SIG-M5 treated with dmso at 0.1 percent for 504 hours (cell line): Measurements from ENCODE around the gene CHMP5.

Source experiments
- DNase-seq: peaks from one replicate; lab custom pipeline; 2025; ENCODE audit not compliant: unreplicated experiment; lab: John Stamatoyannopoulos, UW

Gene CHMP5

DNA sequence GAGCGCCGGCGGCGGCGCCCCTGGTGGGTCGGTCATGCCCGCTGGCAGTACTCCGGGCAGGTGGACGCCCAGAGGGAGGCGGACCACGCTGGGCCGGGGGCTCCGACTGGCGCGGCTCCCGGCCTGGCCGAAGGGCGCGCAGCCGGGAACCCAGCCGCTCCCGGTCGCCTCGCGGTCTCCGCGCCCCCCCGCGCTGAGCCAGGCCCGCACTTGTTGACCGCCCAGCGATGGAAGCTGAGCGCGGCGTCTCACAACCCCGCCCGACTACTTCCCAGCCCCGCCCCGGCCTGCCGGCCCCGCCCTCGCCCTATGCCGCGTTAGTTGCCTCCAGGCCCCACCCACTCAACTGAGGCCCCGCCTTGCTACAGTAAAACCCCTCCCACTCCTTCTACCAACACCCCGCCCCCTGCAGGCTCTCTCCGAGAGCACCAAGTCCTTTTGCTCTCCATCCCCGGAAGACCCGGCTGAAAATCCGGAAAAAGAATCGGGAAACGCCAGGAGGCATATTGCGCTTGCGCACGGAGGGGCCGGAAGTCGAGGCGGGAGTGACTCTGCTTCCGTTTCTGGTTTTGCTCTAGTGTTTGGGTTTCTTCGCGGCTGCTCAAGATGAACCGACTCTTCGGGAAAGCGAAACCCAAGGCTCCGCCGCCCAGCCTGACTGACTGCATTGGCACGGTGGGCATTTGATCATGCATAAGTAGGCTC lies at the start of gene CHMP5, which contains the start of gene BAG1:
TSS of gene CHMP5 (plus strand) at position 577 of the 705 bp plus-strand sequence. CDS start at position 607, 30 bp downstream.
TSS of gene BAG1 (minus strand) at position 236 of the 705 bp plus-strand sequence.
- DNase-seq = peak; percentile 98

DNA sequence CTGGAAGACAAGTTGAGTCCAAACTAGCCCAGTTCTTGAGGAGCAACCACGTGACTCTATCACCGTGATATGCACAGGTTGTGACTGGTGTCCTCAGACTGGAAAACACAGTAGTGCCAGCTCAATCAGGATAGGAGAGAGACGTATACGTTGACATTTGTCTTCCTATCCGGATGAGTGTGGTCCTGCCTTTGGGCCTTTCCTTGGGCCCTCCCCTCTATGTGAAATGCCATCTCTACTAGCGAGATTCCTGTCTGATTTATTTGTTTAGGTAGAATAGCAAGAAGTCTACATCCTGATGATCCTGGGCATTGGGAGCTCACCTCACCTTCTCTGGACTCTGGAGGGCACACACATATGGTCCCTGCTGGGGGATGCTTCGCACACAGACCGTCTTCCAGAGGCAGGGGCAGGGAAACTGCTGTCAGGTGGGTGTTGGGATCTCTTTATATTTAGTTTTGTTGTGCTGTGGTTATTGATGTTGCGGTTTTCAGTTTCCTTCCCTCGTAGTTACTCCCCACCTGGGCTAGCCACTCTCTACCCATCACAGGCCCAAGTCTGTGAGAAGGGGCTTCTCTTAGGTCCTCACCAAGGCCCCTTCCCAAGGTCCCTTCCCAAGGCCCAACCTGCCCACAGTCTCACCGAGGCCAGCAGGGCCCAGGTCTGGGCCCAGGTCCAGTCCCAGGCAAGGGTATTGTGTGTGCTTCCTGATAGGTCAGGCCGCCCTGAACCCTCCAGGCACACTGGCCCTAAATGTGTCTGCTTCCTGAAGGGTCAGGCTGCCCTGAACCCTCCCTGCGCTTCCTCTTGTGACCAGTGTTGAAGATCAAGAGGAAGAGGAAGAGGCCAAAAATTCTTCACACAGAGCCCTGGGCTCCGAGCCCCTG lies 43.9 kb upstream of the CHMP5 start:
- DNase-seq = no peak

DNA sequence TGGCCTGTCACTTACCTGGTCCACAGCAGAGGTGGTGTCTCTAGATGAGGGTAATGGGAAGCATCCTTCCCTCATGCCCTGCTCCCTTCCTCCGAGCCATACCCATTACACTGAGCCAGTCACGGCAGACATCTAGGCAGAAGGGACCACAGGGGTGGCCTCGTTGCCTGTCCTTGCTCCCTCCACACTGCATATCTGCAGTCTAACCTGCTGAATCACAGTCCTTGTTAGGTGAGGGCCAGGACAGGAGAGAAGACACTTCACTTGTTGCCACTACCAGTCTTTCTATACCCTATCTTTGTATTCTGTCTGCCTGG lies 43.3 kb upstream of the CHMP5 start:
- DNase-seq = no peak

- no peak for DNase-seq
Measured at GRCh38 chr9:33222031-33222430, 42.8 kb upstream of the CHMP5 start.

- DNase-seq = no peak
Measured at GRCh38 chr9:33223696-33224095, 41.2 kb upstream of the CHMP5 start.

- peak; percentile 59 for DNase-seq
Measured at GRCh38 chr9:33225319-33226147, 39.3 kb upstream of the CHMP5 start.

DNA sequence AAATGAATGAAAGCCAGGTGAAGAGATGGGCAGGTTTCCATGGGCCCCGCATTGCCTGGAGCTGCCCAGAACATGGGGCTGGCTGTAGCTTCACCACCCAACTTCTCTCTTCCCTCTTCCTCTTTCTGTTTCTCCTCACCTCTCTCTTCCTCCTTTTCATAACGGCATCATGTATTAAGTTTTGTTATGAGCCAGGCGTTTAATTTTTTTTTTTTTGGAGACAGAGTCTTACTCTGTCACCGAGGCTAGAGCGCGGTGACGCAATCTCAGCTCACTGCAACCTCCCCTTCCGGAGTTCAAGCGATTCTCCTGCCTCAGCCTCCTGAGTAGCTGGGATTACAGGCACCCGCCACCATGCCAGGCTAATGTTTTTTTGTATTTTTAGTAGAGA lies 37.8 kb upstream of the CHMP5 start:
- DNase-seq = peak; percentile 95

- no peak for DNase-seq
Measured at GRCh38 chr9:33227741-33228140, 37.1 kb upstream of the CHMP5 start.

- no peak for DNase-seq
Measured at GRCh38 chr9:33228606-33229005, 36.2 kb upstream of the CHMP5 start.

DNA sequence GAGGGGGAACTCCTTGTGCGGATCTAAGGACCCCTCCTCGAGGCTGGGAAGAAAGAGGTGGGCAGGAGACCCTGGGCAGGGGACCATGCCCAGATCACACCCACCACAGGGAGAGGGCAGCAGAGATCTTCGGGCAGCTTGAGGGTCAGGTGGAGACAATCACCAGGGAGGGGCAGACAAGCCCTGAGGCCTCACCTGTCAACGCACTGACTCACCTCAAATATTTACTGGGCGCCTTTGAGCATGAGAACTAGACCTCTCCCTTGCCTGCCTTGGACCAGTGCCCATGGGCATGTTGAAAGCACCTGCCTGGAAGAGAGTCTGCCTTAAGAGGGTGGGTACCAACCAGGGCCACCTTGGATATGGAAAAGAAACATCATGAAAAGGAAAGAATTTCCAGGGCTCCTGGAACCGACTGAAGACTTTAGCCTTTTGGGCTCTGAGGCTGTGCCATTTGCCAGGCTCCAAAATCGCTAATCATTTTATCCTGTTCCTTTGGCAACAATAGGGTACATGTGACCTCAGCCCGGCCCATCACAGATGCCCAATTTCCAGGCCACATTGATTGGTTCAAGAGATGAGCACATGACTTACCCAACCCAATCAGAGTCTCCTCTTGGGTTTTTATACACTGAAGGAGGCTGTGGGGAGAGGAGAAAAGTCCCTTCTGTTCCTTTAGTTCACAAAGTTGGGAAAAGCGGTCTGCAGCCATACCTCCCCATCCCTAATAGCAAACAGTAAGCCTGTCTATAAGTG lies 35.3 kb upstream of the CHMP5 start:
- peak; percentile 62 for DNase-seq

DNA sequence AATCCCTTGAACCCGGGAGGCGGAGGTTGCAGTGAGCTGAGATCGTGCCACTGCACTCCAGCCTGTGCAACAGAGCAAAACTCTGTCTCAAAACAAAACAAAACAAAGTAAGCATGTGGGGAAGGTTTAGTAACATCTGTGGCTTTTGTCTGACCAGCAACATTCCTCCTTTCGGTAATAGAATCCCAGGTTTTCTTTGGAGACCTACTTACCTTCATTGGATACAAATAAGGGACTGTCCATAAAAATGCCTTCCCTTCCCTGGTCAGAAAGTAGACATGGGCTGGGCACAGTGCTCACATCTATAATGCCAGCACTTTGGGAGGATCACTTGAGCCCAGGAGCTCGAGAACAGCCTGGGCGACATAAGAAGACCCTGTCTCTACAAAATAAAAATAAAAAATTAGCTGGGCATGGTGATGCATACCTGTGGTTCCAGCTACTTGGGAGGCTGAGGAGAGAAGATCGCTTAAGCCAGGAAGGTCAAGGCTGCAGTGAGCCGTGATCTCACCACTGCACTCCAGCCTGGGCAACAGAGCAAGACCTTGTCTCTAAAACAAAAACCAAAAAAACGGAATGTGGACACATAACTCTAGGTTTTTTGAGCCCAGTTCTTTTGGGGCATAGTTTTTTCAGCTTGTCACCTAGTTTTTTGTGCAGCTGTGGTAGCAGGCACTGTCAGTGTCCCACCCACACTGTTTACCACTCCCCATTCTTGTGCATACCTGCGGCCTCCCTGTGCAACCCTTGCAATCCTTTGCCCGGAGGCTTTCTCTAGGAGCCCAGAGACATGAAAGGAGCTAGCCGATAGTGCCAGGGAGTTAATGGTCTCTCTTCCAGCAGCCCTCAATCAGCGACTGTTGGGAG lies 33.9 kb upstream of the CHMP5 start:
- no peak for DNase-seq

- DNase-seq = no peak
Measured at GRCh38 chr9:33231623-33231942, 33.3 kb upstream of the CHMP5 start.

DNA sequence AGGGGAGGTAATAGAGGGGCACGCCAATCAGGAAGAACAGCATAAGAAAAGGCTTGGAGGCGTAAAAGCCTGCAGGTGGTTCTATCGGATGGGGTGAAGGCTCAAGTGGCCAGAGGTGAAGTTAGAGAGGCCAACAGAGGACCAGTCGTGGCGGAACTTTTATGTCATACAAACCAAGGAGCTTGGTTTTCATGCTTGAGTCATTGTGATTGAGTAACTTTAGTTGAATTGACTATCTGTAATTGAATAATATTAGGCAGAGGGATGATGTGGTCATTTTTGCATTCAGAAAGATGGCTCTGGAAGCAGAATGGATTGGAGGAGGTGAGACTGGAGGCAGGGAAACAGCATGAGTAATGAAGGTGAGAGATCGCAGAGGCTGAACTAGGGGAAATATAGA lies 32.0 kb upstream of the CHMP5 start:
- DNase-seq = no peak

DNA sequence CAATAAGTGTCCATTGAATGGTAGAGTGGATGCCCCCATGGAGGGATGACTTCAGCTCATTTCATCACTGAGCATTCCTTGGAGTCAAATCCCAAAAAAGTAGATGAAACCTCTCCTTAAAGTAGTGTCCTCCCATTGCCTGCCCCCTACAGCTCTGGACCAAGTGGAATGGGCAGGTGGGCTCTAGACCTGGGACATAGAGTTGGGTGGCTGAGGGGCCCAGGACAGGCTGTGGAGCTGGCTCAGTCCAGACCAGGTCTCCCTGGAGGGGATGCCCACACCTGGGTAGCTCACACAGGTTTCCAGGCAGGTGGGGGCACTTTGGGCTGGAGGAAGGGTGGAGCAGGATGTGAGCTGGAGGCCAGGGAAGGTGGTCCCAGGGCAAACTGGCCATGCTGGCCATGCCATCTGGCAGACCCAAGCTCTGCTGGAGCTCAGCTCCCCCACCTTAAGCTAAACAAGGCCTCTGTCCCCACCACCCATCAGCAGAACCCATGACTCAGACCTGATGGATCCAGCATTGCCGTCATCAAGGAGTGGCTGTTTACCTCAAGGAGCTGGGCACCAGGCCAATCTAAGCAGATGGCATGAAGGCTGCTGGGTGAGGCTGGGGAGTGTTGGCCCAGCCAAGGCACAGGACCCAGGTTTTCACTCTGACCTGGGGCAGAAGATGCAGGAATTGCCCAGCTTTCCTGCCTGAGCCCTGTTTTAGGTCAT lies 31.1 kb upstream of the CHMP5 start:
- peak; percentile 64 for DNase-seq

DNA sequence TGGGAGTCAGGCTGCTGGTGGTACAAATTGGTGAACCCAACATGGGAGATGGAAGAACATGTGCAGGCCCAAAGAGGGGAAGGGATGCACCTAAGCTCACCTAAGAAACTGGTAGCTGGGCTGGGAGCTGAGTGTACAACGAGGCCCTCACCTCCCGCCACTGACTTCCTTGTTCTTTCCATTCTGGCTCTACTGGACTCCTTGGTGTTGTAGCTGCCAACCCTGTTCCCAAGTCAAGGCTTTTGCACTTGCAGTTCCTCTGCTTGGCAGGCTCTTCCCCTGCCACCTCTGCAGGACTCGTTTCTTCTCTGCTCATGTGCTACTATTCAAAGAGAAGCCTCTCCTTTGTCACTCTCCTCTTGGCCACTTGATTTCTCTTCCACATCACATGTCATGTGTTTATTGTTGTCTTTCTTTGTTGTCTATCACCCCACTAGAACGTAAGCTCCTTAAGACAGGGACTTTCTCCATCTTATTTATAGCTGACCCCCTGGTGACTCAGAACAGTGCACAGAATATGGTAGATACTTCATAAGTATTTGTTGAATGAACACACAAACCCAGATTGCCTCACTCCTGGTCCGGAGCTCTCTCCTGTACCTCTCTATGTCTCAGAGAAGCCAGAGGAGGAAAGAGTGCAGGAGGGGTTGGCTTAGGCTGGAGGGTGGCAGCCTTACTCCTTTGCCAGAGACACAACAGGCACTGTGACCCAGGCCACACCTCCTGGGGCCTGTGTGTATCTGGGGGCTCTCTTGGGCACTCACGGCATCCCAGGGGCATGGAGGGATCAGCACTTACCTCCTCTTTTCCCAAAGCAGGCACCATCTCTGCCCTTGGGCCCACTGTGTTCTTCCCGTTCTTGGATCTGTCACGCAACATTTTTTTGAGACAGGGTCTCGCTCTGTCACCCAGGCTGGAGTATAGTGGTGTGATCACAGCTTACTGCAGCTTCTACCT lies 30.1 kb upstream of the CHMP5 start:
- DNase-seq = no peak

DNA sequence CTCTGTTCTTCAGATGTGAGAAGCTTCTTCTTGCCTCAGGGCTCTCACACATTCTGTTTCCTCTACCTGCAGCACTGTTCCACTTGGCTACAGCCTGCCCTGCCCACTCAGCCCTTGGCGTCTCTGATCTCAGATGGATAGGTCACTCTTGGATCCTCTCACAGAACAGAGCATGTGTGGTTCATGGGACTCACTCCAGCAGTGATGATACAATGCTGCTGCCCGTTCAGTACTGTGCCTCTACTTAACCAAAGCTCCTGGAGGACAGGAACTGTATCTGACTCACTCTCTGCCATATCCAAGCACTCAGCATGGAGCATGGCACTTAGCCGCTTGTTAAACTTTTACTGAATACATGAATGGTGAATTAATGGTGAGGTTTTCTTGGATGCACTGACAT lies 28.3 kb upstream of the CHMP5 start:
- DNase-seq = no peak

DNA sequence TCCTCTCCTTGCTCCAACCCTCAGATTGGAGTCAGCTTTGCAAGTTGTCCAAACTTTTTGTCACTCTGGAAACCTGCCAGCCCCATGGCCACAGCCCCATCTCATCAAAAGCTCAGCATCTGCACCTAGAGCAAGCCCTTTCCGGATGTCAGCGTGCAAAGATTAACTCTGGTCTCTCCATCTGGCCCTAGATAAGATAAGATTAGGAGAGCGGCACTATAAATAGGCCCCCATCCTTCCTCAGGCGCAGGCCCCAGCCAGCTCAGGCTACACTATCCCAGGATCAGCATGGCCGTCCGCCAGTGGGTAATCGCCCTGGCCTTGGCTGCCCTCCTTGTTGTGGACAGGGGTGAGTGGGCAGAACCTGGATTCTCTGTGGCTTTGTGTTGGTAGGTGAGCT lies 24.9 kb upstream of the CHMP5 start, which contains the start of gene SPINK4:
TSS of gene SPINK4 (plus strand) at position 247 of the 400 bp plus-strand sequence. CDS start at position 289, 42 bp downstream.
- DNase-seq = no peak

- no peak for DNase-seq
Measured at GRCh38 chr9:33241298-33241697, 23.6 kb upstream of the CHMP5 start.
